MM.1S (cell line): ENCODE data around the gene APOBEC4.
"Not testable (repeated sequence)": the region's sequence is repeated elsewhere in the genome, so short reads cannot be mapped to it uniquely, and the experiment has no call there.

ENCODE experiments used
- CTCF ChIP-seq: fragments of 300-600 bp; sonication (generic); IDR thresholded peaks from 2 replicates; pipeline ENCODE4 v1.5.1; 2016; ENCODE audit warnings: antibody characterized with exemption, low read length, mixed read lengths
- EZH2 ChIP-seq: fragments of 300-600 bp; sonication (generic); optimal IDR thresholded peaks from 2 replicates; pipeline ENCODE3; 2017; ENCODE audit warnings: low read depth, mild to moderate bottlenecking, antibody characterized with exemption, low read length, mixed read lengths

- TF ChIP-seq EZH2, CTCF: not testable (repeated sequence)
Measured at GRCh38 chr1:183612975-183613374, 40.1 kb downstream of the APOBEC4 start.
